CD4-positive, alpha-beta T cell (primary cell): Measurements from ENCODE around the gene TOR1A. TPM values are rescaled to one million over a fixed set of nuclear protein-coding genes. Genes with fewer than 3 reads are reported as not detected.

ENCODE experiments used
- ATAC-seq: fragments of 200-7000 bp; cut with Tn5 transposase; one replicate; pipeline ENCODE4 v1.10.0; 2022; ENCODE audit warnings: mild to moderate bottlenecking; ENCODE audit not compliant: poor library complexity
- CTCF ChIA-PET: fragments of 350-600 bp; sonication (Branson Sonifier 250); formaldehyde crosslinking; loops from one replicate; lab custom pipeline; 2021; ENCODE audit warnings: antibody characterized with exemption, inconsistent platforms; lab: Charles Lee
- POLR2A ChIA-PET: fragments of 350-600 bp; sonication (Branson Sonifier 250); formaldehyde crosslinking; loops from one replicate; lab custom pipeline; 2021; ENCODE audit warnings: antibody characterized with exemption, inconsistent platforms; lab: Charles Lee
- DNase-seq, 14 experiments: peaks; one replicate each; pipeline ENCODE4 v3.0.0-alpha.2; 2013 to 2020; ENCODE audit warnings: mixed read lengths in 2 of 14
- H3K27ac ChIP-seq, 2 donors: one replicate each; pipeline versions ENCODE4 v1.5.1 to v1.7.0; 2013; ENCODE audit warnings: low read length in 2 of 2, low read depth in 1 of 2, mild to moderate bottlenecking in 1 of 2
- H3K27me3 ChIP-seq, 2 experiments: 1 replicate in 1 of 2; 2 replicates in 1 of 2; pipeline versions ENCODE4 v1.6.1 to v1.7.0; 2013; ENCODE audit warnings: low read length in 2 of 2, control low read depth in 1 of 2, mild to moderate bottlenecking in 1 of 2, moderate library complexity in 1 of 2; ENCODE audit not compliant: insufficient read depth in 2 of 2, control insufficient read depth in 1 of 2
- H3K36me3 ChIP-seq: one replicate; pipeline ENCODE4 v1.6.1; 2013; ENCODE audit warnings: low read length, control low read depth; ENCODE audit not compliant: insufficient read depth
- H3K4me1 ChIP-seq: one replicate; pipeline ENCODE4 v1.6.1; 2013; ENCODE audit warnings: low read length, control low read depth; ENCODE audit not compliant: insufficient read depth
- H3K4me3 ChIP-seq: one replicate; pipeline ENCODE4 v1.5.1; 2013; ENCODE audit warnings: mild to moderate bottlenecking, low read length, moderate library complexity
- H3K9me3 ChIP-seq, 2 experiments: 1 replicate in 1 of 2; 2 replicates in 1 of 2; pipeline versions ENCODE4 v1.6.1 to v1.7.0; 2013; ENCODE audit warnings: low read length in 2 of 2, mild to moderate bottlenecking in 2 of 2, control low read depth in 1 of 2, moderate library complexity in 1 of 2; ENCODE audit not compliant: control insufficient read depth in 1 of 2, insufficient read depth in 1 of 2
- H3K27ac Mint-ChIP-seq: one replicate; pipeline ENCODE4 v1.8.0; 2020; ENCODE audit warnings: mixed read lengths
- H3K27me3 Mint-ChIP-seq: one replicate; pipeline ENCODE4 v1.8.0; 2021; ENCODE audit warnings: mixed read lengths
- H3K36me3 Mint-ChIP-seq: one replicate; pipeline ENCODE4 v1.8.0; 2021; ENCODE audit warnings: low read depth, mixed read lengths
- H3K4me1 Mint-ChIP-seq: one replicate; pipeline ENCODE4 v1.8.0; 2021; ENCODE audit warnings: low read depth, mixed read lengths
- H3K4me3 Mint-ChIP-seq: one replicate; pipeline ENCODE4 v1.8.0; 2020; ENCODE audit warnings: mild to moderate bottlenecking, mixed read lengths
- H3K9me3 Mint-ChIP-seq: one replicate; pipeline ENCODE4 v1.8.0; 2020; ENCODE audit warnings: mixed read lengths
- intact Hi-C, 2 experiments: fragments of 100-400 bp; cut with DNase I in 1 of 2; cut with micrococcal nuclease in 1 of 2; formaldehyde crosslinking; loops; one replicate each; pipeline versions ENCODE4 v1.15.1 to v1.9.0; 2023 to 2025; cut with DNase I, micrococcal nuclease
- total RNA-seq, 174 experiments: library from RNA in 2 of 174; stranded (reverse) in 2 of 174; gene quantifications; one replicate each; pipeline ENCODE4 v1.2.3 and lab custom pipeline; 2021 to 2026
- TF ChIP-seq, protein P1 (sequence below): fragments of 200-600 bp; IDR thresholded peaks from one replicate; pipeline ENCODE4 v1.8.0; 2022; ENCODE audit warnings: antibody characterized with exemption, mild to moderate bottlenecking

Gene TOR1A
- total RNA-seq, 2 experiments from 2014 or later = 12.6 to 13.9 TPM

DNA sequence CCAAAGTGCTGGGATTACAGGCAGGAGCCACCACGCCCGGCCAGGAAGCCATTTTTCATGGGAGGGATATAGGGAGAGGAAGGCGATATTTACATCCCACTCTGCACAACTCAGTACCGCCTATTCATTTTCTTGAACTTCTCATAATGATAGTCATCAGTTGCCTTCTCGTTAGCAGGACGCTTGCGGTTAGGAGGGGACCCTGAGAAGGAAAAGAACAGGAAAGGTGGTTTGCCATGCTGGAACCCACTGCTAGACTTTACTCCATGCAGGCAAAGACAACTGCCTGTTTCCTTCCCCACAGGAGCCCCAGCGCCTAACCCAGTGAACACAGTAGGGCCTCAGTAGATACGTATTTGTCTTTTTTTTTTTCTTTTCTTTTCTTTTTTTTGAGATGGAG, 4.1 kb upstream of the TOR1A start:
- Histone ChIP-seq H3K4me1 (peaks cover 7% of the 10 kb centered on the region), H3K27me3 (no peaks in the 10 kb centered on the region), H3K36me3 (peaks cover 66% of the 10 kb centered on the region), H3K4me3 (no peak overlapping the region), H3K9me3 (no peaks in the 10 kb centered on the region), H3K27ac (no peak overlapping the region)
- TF ChIP-seq, protein P1, sequence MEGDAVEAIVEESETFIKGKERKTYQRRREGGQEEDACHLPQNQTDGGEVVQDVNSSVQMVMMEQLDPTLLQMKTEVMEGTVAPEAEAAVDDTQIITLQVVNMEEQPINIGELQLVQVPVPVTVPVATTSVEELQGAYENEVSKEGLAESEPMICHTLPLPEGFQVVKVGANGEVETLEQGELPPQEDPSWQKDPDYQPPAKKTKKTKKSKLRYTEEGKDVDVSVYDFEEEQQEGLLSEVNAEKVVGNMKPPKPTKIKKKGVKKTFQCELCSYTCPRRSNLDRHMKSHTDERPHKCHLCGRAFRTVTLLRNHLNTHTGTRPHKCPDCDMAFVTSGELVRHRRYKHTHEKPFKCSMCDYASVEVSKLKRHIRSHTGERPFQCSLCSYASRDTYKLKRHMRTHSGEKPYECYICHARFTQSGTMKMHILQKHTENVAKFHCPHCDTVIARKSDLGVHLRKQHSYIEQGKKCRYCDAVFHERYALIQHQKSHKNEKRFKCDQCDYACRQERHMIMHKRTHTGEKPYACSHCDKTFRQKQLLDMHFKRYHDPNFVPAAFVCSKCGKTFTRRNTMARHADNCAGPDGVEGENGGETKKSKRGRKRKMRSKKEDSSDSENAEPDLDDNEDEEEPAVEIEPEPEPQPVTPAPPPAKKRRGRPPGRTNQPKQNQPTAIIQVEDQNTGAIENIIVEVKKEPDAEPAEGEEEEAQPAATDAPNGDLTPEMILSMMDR = no peak
- Mint-ChIP-seq H3K4me1 (peaks cover 2% of the 10 kb centered on the region), H3K36me3 (peaks cover 71% of the 10 kb centered on the region), H3K27me3 (no peaks in the 10 kb centered on the region), H3K9me3 (no peaks in the 10 kb centered on the region), H3K27ac (no peak overlapping the region), H3K4me3 (no peak overlapping the region)
- CTCF ChIA-PET = no interaction called here
- POLR2A ChIA-PET = no interaction called here
- DNase-seq (no peak), ATAC-seq (no peak)
- intact Hi-C loops = no loop called here

DNA sequence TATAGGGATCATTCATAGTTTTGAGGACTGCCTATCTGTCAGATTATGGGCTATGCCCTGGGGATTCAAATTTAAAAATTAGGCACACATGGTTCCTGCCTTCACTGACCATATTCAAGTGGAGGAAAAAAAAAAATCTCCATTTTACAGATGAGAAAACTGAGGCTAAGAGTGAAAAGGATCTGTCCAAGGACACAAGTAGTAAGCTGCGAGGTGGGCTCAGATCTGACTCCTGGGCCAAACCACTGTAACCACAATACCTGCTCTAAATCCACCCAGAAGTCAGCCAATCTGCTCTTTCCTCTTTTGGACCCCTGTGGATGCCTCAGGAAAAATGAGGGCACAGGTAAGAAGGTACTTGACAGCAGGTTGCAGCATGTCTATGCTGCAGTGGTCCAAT, 2.8 kb upstream of the TOR1A start:
- ChIA-PET CTCF (interaction anchor here (1.1 kb wide), 1 partner anchor 212 kb away, joined by 3 read pairs; no protein-coding TSS in a partner anchor), POLR2A (interaction anchor here (0.9 to 1.4 kb wide), 2 partner anchors 60 to 65 kb away, joined by 3 to 6 read pairs; no protein-coding TSS in a partner anchor)
- intact Hi-C loops = no loop called here
- Histone ChIP-seq H3K36me3 (peaks cover 61% of the 10 kb centered on the region), H3K27me3 (no peaks in the 10 kb centered on the region), H3K27ac (no peak overlapping the region), H3K4me1 (peaks cover 14% of the 10 kb centered on the region), H3K4me3 (no peak overlapping the region), H3K9me3 (no peaks in the 10 kb centered on the region)
- no peak overlapping the region for H3K27ac Mint-ChIP-seq
- DNase-seq (no peak), ATAC-seq (no peak)
- H3K4me1 Mint-ChIP-seq = peaks cover 12% of the 10 kb centered on the region
- H3K4me3 Mint-ChIP-seq = peak overlapping the region; percentile 15
- no peaks in the 10 kb centered on the region for H3K27me3 Mint-ChIP-seq
- TF ChIP-seq, protein P1 = no peak
- no peaks in the 10 kb centered on the region for H3K9me3 Mint-ChIP-seq
- peaks cover 69% of the 10 kb centered on the region for H3K36me3 Mint-ChIP-seq

DNA sequence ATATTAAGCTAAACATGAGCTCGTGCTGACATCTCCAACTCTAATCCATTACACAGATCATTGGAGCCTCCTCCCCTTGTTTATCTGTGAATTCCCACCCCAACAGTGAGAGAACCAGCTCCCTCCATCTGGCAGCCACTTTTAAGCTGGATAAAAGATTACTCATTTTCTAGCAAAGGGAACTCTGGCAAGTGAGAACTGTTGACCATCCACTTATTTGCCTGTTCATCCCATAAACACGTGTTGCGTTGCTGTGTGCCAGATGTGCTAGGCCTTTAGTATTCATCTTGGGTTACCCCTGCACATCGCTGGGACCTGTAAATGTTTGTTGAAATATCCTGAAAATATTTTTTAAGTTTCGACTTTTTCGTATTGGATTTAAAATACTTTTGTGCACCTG, 2.4 kb upstream of the TOR1A start:
- Histone ChIP-seq H3K36me3 (peaks cover 61% of the 10 kb centered on the region), H3K9me3 (no peaks in the 10 kb centered on the region), H3K27me3 (no peaks in the 10 kb centered on the region), H3K4me1 (peaks cover 14% of the 10 kb centered on the region), H3K27ac (no peak overlapping the region), H3K4me3 (no peak overlapping the region)
- DNase-seq = no peak
- CTCF ChIA-PET = no interaction called here
- Mint-ChIP-seq H3K4me1 (peaks cover 12% of the 10 kb centered on the region), H3K9me3 (no peaks in the 10 kb centered on the region), H3K36me3 (peaks cover 64% of the 10 kb centered on the region), H3K4me3 (no peak overlapping the region), H3K27ac (no peak overlapping the region), H3K27me3 (no peaks in the 10 kb centered on the region)
- TF ChIP-seq, protein P1 = no peak
- no peak for ATAC-seq
- intact Hi-C loops = no loop called here
- POLR2A ChIA-PET = interaction anchor here (1.4 kb wide), 1 partner anchor 65 kb away, joined by 3 read pairs; no protein-coding TSS in a partner anchor
